HG02973 (cell line): Measurements from ENCODE around the gene TBC1D2B.
A peak's percentile ranks its signal among the peaks of the same experiment; 100 is the strongest.

Experiments used
- ATAC-seq: cut with Tn5 transposase; IDR thresholded peaks from one replicate; pipeline ENCODE4 v1.9.1; 2021; ENCODE audit warnings: moderate library complexity; ENCODE audit not compliant: unreplicated experiment

The TBC1D2B gene

GRCh38 chr15:78077053-78077870 is at the start of gene TBC1D2B:
TBC1D2B (minus strand) TSS chr15:78077711; CDS start chr15:78077652, 59 bp downstream.
- ATAC-seq: peak; percentile 65

- no peak for ATAC-seq
Measured at GRCh38 chr15:78125267-78125666, 47.8 kb upstream of the TBC1D2B start.

- no peak for ATAC-seq
Measured at GRCh38 chr15:78120523-78120922, 43.0 kb upstream of the TBC1D2B start.

GRCh38 chr15:78112551-78112950 is 35.0 kb upstream of the TBC1D2B start:
- ATAC-seq: no peak

GRCh38 chr15:78111788-78112187 is 34.3 kb upstream of the TBC1D2B start:
- ATAC-seq: no peak

- ATAC-seq: no peak
Measured at GRCh38 chr15:78110916-78111475, 33.5 kb upstream of the TBC1D2B start.

- ATAC-seq: no peak
Measured at GRCh38 chr15:78110096-78110495, 32.6 kb upstream of the TBC1D2B start.

- ATAC-seq: no peak
Measured at GRCh38 chr15:78109156-78109555, 31.6 kb upstream of the TBC1D2B start.

- no peak for ATAC-seq
Measured at GRCh38 chr15:78108300-78109084, 31.0 kb upstream of the TBC1D2B start.

GRCh38 chr15:78107471-78107870 is 30.0 kb upstream of the TBC1D2B start:
- no peak for ATAC-seq

- ATAC-seq: no peak
Measured at GRCh38 chr15:78105476-78106241, 28.1 kb upstream of the TBC1D2B start.

- ATAC-seq: no peak
Measured at GRCh38 chr15:78104566-78105475, 27.3 kb upstream of the TBC1D2B start.

- no peak for ATAC-seq
Measured at GRCh38 chr15:78104119-78104479, 26.6 kb upstream of the TBC1D2B start.

- peak; percentile 67 for ATAC-seq
Measured at GRCh38 chr15:78103406-78104118, 26.1 kb upstream of the TBC1D2B start.

GRCh38 chr15:78102741-78103140 is 25.2 kb upstream of the TBC1D2B start:
- no peak for ATAC-seq

- no peak for ATAC-seq
Measured at GRCh38 chr15:78102211-78102610, 24.7 kb upstream of the TBC1D2B start.

GRCh38 chr15:78101423-78102105 is 24.1 kb upstream of the TBC1D2B start:
- no peak for ATAC-seq

- ATAC-seq: no peak
Measured at GRCh38 chr15:78100886-78101285, 23.4 kb upstream of the TBC1D2B start.
